Mesodermal cell (in vitro differentiated cells): Measurements from ENCODE around the gene DIS3L. TPM values are rescaled to one million over a fixed set of nuclear protein-coding genes. Genes with fewer than 3 reads are reported as not detected.
"Not testable (repeated sequence)": the region's sequence is repeated elsewhere in the genome, so short reads cannot be mapped to it uniquely, and the experiment has no call there.

ENCODE experiments used
- H3K27ac ChIP-seq: 2 replicates; pipeline ENCODE4 v1.7.0; 2013; ENCODE audit warnings: mild to moderate bottlenecking, low read depth, low read length, moderate library complexity; ENCODE audit not compliant: severe bottlenecking
- H3K36me3 ChIP-seq: 2 replicates; pipeline ENCODE4 v1.7.1; 2013; ENCODE audit warnings: mild to moderate bottlenecking, low read length, moderate library complexity; ENCODE audit not compliant: control insufficient read depth, insufficient read depth
- H3K4me1 ChIP-seq: one replicate; pipeline ENCODE4 v1.7.1; 2013; ENCODE audit warnings: mild to moderate bottlenecking, low read length; ENCODE audit not compliant: insufficient read depth, control insufficient read depth, poor library complexity, severe bottlenecking
- H3K4me3 ChIP-seq: 2 replicates; pipeline ENCODE4 v1.7.0; 2013; ENCODE audit warnings: low read length, control low read depth, mild to moderate bottlenecking; ENCODE audit not compliant: insufficient read depth, poor library complexity, severe bottlenecking; ENCODE audit errors: extremely low read depth
- H3K9me3 ChIP-seq: 2 replicates; pipeline ENCODE4 v1.7.1; 2013; ENCODE audit warnings: mild to moderate bottlenecking, low read length, moderate library complexity; ENCODE audit not compliant: control insufficient read depth
- WGBS, 2 experiments: methylation state at CpG; one replicate each; pipeline ENCODE4 v1.1.5; 2013; ENCODE audit warnings: missing lambda C conversion rate in 2 of 2; ENCODE audit not compliant: insufficient coverage in 2 of 2; 5-methylcytosine and 5-hydroxymethylcytosine counted together
- polyA plus RNA-seq, 2 experiments: library from polyadenylated mRNA; stranded (reverse); fragments of 50-300 nt; gene quantifications; one replicate each; pipeline ENCODE4 v1.2.3, GENCODE V29; 2013

Gene DIS3L
- 13.1 TPM for polyA plus RNA-seq (2013, experiment 1 of 2)
- polyA plus RNA-seq (2013, experiment 2 of 2): 15.4 TPM

DNA sequence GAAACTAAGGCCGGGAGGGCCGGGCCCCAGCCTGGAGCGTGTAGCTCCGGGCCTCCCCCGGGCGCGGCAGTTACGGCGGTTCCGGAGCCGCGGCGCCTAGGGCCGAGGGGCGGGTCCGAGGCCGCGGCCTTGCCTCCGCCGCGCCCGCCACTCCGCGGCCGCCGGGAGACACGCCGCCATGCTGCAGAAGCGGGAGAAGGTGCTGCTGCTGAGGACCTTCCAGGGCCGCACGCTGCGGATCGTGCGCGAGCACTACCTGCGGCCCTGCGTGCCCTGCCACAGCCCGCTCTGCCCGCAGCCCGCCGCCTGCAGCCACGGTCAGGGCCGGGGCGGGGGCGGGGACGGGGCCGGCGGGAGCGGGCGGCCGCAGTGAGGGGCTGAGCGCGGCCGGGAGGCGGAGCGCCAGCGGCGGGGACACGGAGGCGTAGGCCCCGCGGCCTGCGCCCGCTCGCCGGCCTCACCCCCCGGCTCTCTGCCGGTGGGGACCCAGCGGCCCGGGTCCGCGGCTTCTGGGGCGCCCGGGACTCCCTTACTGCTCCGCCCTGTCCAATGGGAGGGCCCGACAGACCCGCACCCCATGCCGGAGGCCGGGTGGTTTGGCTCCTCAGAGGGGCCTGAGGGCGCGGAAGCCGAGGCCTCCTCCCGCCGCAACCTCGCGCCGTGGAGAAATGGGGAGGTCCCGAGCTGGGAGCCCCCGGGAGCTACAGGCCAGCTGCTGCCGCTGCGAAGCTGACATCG lies at the start of gene DIS3L:
TSS of gene DIS3L (plus strand) at position 150 of the 738 bp plus-strand sequence. CDS start at position 179, 29 bp downstream.
- H3K4me3 ChIP-seq: peak within 1 kb of the TSS; percentile 46
- peak within 1 kb of the TSS; percentile 86 for H3K27ac ChIP-seq
- peaks cover 14% of the 10 kb centered on the region for H3K4me1 ChIP-seq
- no peaks in the 10 kb centered on the region for H3K36me3 ChIP-seq
- WGBS, 2 experiments: 0% methylated on average over 56 to 81 of the region's 92 CpGs
- H3K9me3 ChIP-seq: no peaks in the 10 kb centered on the region

DNA sequence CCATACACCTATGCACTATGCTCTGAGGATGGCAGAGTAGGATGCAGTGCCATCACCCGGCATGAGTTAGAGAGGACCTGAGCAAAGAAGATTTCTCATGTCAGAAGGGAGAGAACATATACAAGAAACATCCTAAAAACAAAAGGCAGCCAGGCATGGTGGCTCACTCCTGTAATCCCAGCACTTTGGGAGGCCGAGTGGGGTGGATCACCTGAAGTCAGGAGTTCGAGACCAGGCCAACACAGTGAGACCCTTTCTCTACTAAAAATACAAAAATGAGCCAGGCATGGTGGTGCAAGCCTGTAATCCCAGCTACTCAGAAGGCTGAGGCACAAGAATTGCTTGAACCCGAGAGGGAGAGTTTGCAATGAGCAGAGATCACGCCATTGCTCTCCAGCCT lies 47.5 kb upstream of the DIS3L start:
- not testable (repeated sequence) for H3K4me3 ChIP-seq, H3K9me3 ChIP-seq, H3K36me3 ChIP-seq, H3K27ac ChIP-seq, H3K4me1 ChIP-seq
- WGBS, 2 experiments: 79 to 83% methylated on average over 3 of the region's 5 CpGs

DNA sequence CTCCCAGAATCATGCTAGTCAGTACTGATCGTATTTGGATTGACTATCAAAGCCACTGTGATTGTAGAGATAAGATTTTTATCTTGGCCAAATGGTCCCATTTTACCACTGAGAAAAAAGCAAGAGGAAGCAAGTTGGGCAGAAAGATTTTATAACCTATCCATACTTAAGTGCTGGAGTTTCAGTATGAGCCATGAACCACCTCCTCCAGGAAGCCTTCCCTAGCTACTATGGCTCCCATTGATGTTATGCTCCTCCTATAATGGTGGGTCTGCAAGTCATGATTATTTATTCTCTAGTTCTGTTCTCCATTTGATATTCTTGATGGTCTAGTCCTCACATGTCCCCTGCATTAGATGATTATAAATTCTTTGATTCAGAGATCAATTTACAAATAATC lies 46.4 kb upstream of the DIS3L start:
- H3K9me3 ChIP-seq: no peaks in the 10 kb centered on the region
- 88% methylated on average over 1 of the region's 1 CpG; no CpG with 5 or more reads in 1 of the 2 experiments for WGBS, 2 experiments
- H3K36me3 ChIP-seq: no peaks in the 10 kb centered on the region
- H3K4me1 ChIP-seq: peaks cover 2% of the 10 kb centered on the region
- H3K27ac ChIP-seq: no peak overlapping the region
- no peak overlapping the region for H3K4me3 ChIP-seq

DNA sequence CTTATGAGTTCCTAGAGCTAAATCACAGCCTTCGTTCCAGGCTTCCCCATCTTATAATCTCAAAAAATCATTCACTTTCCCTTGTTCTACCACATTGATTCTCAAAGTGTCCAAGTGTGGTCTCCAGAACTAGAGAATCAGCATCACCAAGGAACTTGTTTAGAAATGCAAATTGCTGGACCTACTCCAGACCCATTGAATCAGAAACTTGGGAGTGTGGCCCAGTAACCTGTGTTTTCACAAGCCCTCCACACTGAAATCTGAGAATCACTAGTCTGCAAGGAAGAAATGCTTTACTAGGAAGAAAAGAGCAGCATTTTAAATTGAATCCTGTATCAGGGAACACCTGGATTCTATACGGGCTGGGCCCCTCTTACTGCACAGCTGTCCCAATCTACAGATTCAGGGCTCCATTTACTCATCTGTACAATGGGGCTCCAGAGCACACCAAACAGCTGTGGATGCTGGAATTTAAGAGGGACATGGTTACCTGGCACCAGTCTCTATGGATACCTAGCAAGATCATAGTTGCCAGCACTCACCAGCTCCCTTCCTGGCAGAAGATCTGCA lies 43.7 kb upstream of the DIS3L start:
- Histone ChIP-seq H3K27ac (no peak overlapping the region), H3K36me3 (no peaks in the 10 kb centered on the region), H3K9me3 (no peaks in the 10 kb centered on the region), H3K4me1 (peaks cover 8% of the 10 kb centered on the region), H3K4me3 (no peak overlapping the region)
- 73 to 80% methylated on average over 1 to 2 of the region's 2 CpGs for WGBS, 2 experiments

DNA sequence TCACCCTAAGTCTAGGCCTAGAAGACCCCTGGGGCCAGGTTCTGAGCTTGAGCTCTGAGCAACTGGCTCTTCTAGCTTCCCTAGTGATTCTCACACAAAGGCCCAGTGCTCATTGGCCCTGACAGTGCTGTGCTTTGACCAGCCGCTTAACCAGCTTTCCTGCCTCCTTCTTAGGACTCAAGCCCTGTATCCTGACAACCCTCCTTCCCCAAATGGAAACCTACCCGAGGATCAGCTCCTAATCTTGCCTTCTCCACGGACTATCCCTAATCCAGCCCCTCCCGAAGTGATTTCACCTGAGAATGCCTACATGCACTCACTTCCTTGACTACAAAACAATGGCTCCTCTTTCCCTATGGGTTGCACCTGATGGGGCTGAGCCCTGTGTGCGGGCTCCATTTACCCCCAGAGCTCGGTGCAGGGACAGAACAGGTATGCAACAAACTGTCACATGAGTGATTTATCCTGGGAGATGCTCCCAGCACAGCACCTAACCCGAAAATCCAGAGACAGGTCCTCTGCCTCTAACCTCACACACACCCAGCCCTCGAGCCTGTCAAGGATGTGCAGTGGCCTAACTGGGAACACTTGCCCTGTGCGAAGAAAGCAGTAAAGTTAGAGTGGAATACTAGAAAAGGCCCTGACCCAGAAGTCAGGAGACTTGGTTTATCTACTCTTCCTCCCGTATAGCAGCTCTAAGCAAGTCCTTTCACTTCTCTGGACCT lies 42.1 kb upstream of the DIS3L start:
- Histone ChIP-seq H3K4me3 (no peak overlapping the region), H3K9me3 (no peaks in the 10 kb centered on the region), H3K27ac (no peak overlapping the region), H3K36me3 (no peaks in the 10 kb centered on the region), H3K4me1 (peaks cover 8% of the 10 kb centered on the region)
- WGBS, 2 experiments: 34 to 35% methylated on average over 6 to 7 of the region's 10 CpGs

DNA sequence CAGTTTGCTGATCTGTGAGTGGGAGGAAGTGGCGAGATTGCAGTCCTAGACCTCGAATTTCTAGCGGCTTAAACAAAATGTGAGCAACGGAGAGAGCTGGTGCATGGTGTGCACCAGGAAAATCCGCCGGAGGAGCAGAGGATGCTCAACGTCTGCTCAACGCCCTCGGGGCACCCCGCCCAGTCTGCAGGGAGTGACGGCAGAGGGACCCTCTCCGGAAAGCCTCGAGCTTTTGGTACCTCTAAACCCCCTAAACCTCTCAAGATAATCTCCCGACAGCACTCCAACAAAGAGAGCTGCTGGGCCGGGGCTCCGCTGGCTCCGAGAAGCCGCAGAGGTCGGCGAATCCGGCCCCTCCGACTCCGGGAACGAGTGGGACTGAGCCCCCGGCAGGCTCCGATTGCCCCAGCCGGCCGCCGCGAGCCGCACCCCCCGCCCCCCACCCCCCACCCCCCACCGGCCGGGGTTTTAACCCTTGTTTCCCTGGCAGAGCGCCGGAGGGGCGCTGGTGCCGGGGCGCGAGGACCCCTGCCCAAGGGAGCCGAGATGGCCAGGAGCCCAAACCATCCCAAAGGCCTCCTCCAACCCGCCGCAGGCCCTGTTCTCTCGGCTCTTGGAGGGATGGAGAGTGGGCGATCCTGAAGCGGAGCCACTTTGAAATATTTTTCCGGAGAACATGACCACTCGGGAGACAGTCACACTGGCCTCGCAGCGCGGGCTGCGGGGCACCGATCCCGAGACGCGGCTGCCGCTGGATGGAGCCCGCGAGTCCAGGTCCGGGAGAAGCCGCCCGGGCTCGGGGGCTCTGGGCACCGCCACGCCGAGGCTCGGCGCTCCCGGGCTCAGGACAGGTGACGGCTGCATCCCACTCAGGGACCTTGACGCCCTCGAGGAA lies 41.3 kb upstream of the DIS3L start:
- Histone ChIP-seq H3K4me3 (peak overlapping the region; percentile 43), H3K4me1 (peaks cover 8% of the 10 kb centered on the region), H3K9me3 (no peaks in the 10 kb centered on the region), H3K27ac (no peak overlapping the region), H3K36me3 (no peaks in the 10 kb centered on the region)
- 1 to 2% methylated on average over 30 to 42 of the region's 72 CpGs for whole genome bisulfite sequencing, 2 experiments

DNA sequence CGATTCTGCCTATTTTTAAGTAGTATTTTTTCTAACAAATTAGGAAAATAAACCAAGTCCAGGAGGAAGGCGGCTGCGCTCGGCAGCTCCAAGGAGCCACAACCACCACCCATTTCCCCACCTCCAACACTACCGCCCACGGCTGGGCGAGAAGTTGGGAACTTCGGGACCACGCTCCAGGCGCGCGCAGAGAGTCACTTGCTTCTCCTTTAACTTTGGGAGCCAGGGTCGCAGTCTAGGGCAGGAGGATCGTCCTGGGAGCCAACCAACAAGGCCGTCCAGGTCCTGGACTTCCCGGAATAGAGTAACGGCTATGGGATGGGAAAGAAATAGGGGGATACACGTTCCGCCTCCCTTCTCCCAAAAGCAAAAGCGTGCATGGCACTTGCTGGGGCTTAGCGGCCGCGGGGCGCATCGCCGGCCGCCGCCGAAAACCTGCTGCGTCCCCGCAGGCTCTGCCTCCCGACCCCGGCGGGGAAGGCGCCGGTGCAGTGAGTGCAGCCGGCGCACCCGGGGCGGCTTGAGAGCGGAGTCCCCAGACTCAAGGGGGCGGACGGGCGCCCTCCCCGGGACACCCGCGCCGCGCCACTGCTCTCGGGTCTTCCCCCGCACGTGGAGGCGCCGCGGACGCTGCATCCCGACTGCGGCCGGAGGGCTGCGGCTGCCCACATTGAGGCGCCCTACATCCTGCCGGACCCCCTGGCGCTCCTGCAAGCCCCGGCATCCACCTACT lies 40.5 kb upstream of the DIS3L start:
- 0% methylated on average over 49 to 57 of the region's 64 CpGs for WGBS, 2 experiments
- peaks cover 8% of the 10 kb centered on the region for H3K4me1 ChIP-seq
- peak overlapping the region; percentile 43 for H3K4me3 ChIP-seq
- H3K36me3 ChIP-seq: no peaks in the 10 kb centered on the region
- no peaks in the 10 kb centered on the region for H3K9me3 ChIP-seq
- H3K27ac ChIP-seq: no peak overlapping the region

DNA sequence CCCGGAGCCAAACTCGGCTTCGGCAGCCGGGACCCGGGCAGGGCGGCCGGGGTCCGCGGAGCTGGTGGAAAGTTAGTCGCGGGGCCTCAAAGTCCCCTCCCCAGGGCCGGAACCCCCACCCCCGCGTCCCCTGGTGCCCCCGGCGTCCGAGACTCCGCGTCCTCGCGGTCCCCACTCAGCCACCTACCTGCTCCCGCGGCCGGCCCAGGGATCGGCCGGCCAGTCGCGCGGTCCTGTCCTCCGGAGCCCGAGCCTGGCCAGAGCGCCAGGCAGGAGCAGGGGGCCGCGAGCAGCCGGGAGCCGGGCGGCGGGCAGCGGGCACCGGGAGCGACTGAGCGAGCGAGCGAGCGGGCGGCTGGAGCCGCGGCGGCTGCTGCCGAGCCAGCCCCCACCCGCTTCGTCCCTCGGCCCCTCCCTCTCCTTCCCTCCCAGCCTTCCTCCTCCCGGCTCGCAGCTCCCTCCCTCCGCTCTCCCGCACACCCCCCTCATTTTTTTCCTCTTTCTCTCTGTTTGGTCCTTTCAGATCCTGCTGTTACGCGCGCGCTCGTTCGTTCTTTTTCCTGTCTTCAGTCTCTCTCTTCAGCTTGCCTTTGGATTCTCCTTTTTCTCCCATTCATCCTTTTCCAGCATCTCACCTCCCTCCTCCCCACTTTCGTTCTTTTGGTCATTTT lies 39.8 kb upstream of the DIS3L start, which contains the start of gene MEGF11:
TSS of gene MEGF11 (minus strand) at position 333 of the 671 bp plus-strand sequence. CDS start 125,347 bp downstream, outside the sequence.
- Histone ChIP-seq H3K36me3 (no peaks in the 10 kb centered on the region), H3K27ac (no peak within 1 kb of the TSS), H3K4me1 (peaks cover 8% of the 10 kb centered on the region), H3K4me3 (peak within 1 kb of the TSS; percentile 43), H3K9me3 (no peaks in the 10 kb centered on the region)
- WGBS, 2 experiments: 1% methylated on average over 44 to 55 of the region's 64 CpGs

DNA sequence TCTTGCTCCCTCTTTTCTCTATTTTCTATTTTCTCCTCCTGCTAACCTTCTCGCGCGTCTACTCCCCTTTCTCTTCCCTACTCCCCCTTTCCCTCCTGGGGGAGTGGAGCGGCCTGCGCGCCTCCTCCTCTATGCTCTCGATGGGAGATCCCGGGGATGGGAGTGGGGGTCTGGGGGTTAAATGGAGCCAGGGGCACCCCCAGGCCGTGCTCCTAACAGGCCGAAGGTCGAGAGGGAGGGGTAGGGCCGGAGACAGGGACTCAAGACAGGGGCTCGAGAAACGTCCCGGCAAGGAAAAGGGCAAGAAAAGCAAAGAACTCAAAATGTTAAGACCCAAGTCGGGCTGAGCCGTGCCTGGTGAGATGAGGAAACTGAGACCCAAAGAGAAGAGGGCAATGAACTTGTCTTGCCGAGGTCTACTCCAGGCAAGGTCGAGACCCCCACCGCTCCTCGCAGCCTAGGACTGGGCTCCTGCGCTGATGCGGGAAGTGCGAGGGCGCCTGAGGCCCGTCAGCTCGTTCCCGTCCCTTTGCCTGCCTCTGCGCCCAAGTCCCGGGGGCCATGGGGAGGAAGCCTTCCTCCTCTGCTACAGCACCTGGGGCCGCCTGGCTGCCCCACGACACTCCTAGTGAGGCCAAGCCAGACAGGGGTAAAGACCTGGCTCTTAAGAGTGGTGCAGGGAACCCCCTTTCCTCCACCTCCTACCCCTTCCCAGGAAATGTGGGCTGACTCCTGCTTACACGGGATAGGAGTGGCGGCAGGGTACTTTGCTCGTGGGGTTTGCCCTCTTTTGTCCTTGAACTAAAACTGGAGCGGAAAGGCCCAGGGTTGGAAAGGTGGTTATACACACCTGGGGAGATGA lies 39.0 kb upstream of the DIS3L start:
- no peaks in the 10 kb centered on the region for H3K9me3 ChIP-seq
- 1 to 3% methylated on average over 25 to 27 of the region's 36 CpGs for WGBS, 2 experiments
- peak overlapping the region; percentile 43 for H3K4me3 ChIP-seq
- no peaks in the 10 kb centered on the region for H3K36me3 ChIP-seq
- H3K27ac ChIP-seq: no peak overlapping the region
- peaks cover 8% of the 10 kb centered on the region for H3K4me1 ChIP-seq
